HG03095 (cell line): ENCODE measurements around the gene CAP2.

ENCODE experiments used
- ATAC-seq: cut with Tn5 transposase; IDR thresholded peaks from one replicate; pipeline ENCODE4 v1.9.1; 2021; ENCODE audit warnings: moderate library complexity; ENCODE audit not compliant: unreplicated experiment

The CAP2 gene

GRCh38 chr6:17470938-17471327 is 77.5 kb downstream of the CAP2 start:
- ATAC-seq = no peak

- ATAC-seq = no peak
Measured at GRCh38 chr6:17472653-17473183, 79.3 kb downstream of the CAP2 start.

GRCh38 chr6:17473554-17473953 is 80.2 kb downstream of the CAP2 start:
- ATAC-seq = no peak

DNA sequence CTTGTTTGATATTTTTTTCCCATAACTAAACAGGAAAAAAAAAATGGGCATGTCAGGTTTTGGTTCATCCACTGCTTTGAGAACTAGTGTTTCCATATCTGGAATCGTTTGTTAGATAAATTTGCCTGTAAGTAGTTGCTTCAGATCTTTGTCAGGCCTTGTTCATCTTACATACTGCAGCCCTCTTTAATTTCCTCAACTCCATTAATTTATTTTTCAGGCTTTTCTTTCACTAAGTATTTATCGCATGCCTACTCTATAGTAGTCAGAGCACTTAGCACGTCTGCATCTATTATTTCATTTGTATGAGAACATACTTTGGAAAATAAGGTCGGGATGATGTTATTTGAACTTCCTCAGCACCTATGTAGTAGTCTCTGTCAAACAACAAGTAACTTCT is 80.9 kb downstream of the CAP2 start:
- no peak for ATAC-seq

DNA sequence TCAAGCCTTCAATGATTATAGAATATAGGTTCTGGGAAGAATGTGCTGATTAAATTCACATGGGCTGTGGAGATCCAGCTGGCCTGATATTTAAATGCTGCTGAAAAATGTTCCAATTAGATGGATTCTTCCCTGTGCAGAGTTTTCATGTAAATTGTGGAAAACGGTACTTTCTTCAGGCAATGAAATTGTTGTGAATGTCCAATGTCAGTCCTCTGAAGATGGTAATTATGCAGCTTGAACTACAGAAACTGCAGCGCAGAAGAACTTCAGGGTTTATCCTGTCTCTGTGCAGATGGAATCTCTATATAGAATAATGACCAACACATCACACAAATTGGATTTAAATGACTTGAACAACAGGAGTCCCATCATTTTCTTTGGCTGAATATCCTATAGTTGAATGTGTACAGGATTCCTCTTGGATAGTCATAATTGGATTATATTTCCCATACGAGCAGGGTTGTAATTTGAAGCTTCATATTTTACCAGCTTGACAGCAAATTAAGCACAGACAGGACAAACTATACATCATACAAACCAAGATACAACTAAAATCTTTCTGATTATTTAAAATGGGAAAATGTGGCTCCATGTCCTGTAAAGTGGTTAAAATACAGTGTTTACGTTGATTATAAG is 82.3 kb downstream of the CAP2 start:
- no peak for ATAC-seq

DNA sequence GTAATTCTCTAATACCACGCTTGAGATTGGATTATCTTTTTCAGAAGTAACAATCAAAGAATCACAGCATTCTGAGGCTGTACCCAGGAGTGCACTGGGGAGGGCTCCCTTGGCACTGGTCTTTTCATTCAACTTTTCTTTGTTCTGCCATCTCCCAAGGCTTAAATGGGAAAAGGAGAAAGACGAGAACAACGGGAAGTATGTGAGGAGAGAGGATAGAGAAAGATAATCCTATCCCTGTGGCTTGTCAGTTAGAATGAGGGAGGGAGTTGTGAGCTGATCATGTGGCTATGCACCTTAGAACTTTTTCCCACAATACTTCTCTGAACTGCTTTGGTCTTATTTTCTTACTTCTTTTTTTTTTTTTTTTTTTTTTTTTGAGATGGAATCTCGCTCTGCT is 83.1 kb downstream of the CAP2 start:
- no peak for ATAC-seq

GRCh38 chr6:17477356-17477755 is 84.0 kb downstream of the CAP2 start:
- ATAC-seq = no peak

- ATAC-seq = no peak
Measured at GRCh38 chr6:17478223-17478907, 85.0 kb downstream of the CAP2 start.

DNA sequence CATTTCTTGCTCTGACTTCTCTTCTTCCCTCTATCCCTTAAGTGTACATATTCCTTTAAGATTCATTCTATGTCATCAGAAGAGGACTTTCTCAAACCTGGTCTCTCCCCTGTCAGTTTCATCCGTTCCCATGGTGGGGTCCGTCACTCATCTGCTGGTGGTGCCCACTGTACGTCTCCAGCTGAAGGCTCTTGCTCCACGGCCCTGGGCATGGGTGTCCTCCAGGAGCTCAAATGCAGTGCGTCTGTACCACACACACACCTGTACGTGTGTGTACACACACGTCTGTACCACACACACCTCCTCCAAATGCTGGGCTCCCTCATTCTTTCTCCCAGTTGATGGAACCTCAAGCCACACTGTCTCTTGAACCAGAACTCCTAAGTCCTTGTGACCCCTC is 85.6 kb downstream of the CAP2 start:
- no peak for ATAC-seq

- ATAC-seq = no peak
Measured at GRCh38 chr6:17480476-17480875, 87.1 kb downstream of the CAP2 start.

DNA sequence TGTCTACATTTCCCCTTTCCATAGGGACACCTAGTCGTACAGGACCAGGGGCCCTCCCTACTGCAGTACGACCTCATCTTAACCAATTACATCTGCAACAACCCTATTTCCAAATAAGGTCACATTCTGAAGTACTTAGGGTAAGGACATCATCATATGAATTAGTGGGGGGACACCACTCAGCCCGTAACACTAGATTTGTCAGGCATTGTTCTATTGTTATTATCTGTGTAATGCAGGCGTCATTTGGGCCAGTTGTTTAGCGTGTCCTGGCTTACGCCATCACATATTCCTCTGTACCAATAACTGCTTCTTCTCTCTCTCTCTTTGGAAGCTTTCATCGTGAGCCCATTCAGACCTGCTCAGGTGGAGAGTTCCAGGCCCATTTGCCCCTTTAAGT is 89.3 kb downstream of the CAP2 start:
- ATAC-seq = no peak

GRCh38 chr6:17483391-17484016 is 90.1 kb downstream of the CAP2 start:
- ATAC-seq = no peak

GRCh38 chr6:17484201-17484849 is 90.9 kb downstream of the CAP2 start:
- no peak for ATAC-seq

DNA sequence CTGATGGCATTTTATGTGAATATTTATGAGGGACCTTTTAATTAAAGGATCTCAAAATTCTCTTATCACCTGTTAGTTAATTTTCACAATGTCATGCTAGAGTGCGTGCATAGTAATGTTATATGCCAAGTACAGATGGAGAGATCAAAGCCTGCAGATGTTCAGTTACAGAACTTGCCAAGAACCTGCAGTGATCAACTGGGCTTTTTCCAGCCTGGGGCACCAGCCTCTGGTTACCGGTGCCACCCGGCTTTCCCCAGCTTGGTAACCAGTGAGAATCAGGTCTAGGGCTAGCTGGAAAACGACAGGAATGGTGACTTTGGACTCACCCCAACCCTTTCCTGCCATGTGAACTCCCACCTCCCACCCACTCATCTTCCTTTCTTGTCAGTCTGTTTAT is 91.8 kb downstream of the CAP2 start:
- ATAC-seq = no peak

- ATAC-seq = no peak
Measured at GRCh38 chr6:17485946-17486345, 92.6 kb downstream of the CAP2 start.

GRCh38 chr6:17486680-17487079 is 93.3 kb downstream of the CAP2 start:
- no peak for ATAC-seq

DNA sequence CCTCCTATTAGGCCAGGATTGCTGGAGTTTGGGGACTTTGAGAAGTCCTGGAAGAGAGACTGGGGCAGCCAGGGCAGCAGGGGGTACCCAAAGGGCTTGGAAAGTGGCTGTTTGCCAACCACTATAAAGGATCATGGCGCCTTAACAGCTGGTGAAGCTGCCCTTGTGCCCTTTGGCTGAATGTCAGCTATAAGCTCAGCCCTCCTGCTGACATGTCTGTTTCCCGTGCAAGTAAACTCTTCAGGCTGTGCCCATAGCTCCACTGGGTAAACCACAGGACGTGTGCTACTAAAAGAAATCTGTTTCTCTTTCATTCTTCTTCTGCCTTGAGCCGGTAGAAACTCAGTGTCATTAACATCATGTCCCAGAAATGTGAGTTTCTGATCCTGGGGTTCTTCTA is 97.3 kb downstream of the CAP2 start:
- no peak for ATAC-seq

DNA sequence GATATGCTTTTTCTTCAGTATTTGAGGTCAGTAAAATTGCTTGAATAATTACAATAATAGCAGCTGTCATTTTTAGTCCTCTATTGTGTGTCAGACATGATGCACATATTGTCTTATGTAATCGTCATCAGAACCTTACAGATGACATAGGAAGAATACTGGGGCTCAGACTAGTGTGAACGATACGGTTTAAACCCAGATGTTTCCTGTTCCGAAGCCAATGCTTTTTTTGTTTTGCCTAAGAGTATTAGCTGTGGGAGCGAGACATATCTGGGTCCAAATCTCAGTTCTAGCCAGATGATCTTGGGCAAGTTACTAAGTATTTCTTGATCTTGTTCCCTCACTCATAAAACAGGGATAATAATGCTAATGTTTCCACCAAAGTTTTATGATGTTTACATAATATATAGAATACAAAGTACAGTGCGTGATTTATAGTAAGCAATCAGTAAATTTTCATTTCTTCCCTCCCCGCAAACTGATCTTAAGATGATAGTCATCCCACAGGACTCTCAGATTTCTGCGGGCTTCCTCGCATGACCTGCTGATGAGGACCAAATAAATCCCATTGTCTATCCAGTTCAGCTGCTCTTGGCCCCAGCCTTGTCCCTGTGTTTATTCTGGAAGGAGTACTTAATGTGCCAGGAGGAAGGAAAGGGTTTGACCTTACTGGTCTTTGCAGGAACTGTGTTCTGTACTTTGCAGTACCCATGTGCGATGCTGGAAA is 98.2 kb downstream of the CAP2 start:
- ATAC-seq = no peak

GRCh38 chr6:17492350-17492749 is 99.0 kb downstream of the CAP2 start:
- ATAC-seq = no peak

DNA sequence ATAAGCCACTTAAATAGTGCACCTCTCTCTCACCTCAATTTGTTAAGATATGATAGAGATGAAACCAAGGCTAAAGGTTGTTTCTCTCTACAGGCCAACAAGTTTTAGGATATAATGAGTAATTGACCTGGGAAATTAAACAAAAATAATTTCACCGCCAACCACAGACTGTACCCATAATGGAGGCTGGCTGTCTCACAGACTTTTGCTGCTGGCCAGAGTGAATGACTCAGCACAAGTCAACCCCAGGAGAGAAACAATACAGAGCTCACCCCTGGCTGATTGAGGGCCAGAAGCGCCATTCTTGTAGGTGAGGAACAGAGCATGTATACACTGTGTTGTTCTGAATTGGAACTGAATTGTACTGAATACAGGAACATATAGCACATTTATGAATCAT is 99.9 kb downstream of the CAP2 start:
- no peak for ATAC-seq

DNA sequence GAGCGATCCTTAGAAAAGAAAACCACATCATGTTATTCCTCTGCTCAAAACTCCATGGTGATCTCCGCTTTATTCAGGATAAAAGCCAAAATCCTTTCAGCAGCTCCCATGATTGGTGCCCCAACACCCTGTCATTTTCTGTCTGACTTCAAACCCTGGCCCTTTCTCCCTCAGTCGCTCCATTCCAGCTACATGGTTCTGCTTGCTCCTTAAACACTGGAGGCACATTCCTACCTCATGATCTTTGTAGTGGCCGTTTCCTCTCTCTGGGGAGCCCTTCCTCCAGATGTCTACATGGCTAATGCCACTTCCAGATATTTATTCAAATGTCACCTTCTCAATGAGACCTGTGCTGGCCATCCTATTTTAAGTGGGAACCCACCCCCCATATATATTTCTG is 100.8 kb downstream of the CAP2 start:
- ATAC-seq = no peak
